H9 (cell line): ENCODE results near the gene MDGA2. TPM values are rescaled to one million over a fixed set of nuclear protein-coding genes. Genes with fewer than 3 reads are reported as not detected.

Experiments used
- DNase-seq: peaks from one replicate; pipeline ENCODE4 v3.0.0-alpha.2; 2017
- H2AFZ ChIP-seq: one replicate; pipeline ENCODE4 v1.6.1; 2013; ENCODE audit warnings: mild to moderate bottlenecking, low read length, control low read depth, moderate library complexity
- H2AK5ac ChIP-seq: 2 replicates; pipeline ENCODE4 v1.6.1; 2013; ENCODE audit warnings: low read length, control low read depth, mixed read lengths; ENCODE audit not compliant: insufficient read length
- H2BK120ac ChIP-seq: one replicate; pipeline ENCODE4 v1.6.1; 2013; ENCODE audit warnings: low read depth, mild to moderate bottlenecking, low read length, control low read depth, inconsistent platforms; ENCODE audit not compliant: poor library complexity, severe bottlenecking
- H2BK12ac ChIP-seq: 2 replicates; pipeline ENCODE4 v1.6.1; 2013; ENCODE audit warnings: low read length, control low read depth, mixed read lengths, low read depth; ENCODE audit not compliant: insufficient read length
- H2BK15ac ChIP-seq: 2 replicates; pipeline ENCODE4 v1.6.1; 2013; ENCODE audit warnings: low read depth, low read length, control low read depth
- H2BK20ac ChIP-seq: one replicate; pipeline ENCODE4 v1.6.1; 2013; ENCODE audit warnings: low read depth, mild to moderate bottlenecking, low read length, control low read depth, inconsistent platforms; ENCODE audit not compliant: poor library complexity, severe bottlenecking
- H2BK5ac ChIP-seq: 2 replicates; pipeline ENCODE4 v1.6.1; 2013; ENCODE audit warnings: low read length, control low read depth, mixed read lengths; ENCODE audit not compliant: insufficient read length
- H3K14ac ChIP-seq: 2 replicates; pipeline ENCODE4 v1.6.1; 2013; ENCODE audit warnings: low read length, control low read depth; ENCODE audit not compliant: insufficient read depth
- H3K18ac ChIP-seq: 2 replicates; pipeline ENCODE4 v1.6.1; 2013; ENCODE audit warnings: low read depth, mild to moderate bottlenecking, mixed read lengths, low read length, control low read depth; ENCODE audit not compliant: insufficient read length
- H3K23ac ChIP-seq: 2 replicates; pipeline ENCODE4 v1.6.1; 2013; ENCODE audit warnings: low read length, control low read depth, mixed read lengths, low read depth; ENCODE audit not compliant: insufficient read length
- H3K23me2 ChIP-seq: 2 replicates; pipeline ENCODE4 v1.6.1; 2013; ENCODE audit warnings: low read depth, mild to moderate bottlenecking, mixed read lengths, low read length, control low read depth; ENCODE audit not compliant: insufficient read length, poor library complexity, severe bottlenecking
- H3K27ac ChIP-seq: 2 replicates; pipeline ENCODE4 v1.5.1; 2013; ENCODE audit warnings: low read length, control low read depth, mixed read lengths, low read depth; ENCODE audit not compliant: insufficient read length
- H3K27me3 ChIP-seq: 2 replicates; pipeline ENCODE4 v1.6.1; 2013; ENCODE audit warnings: low read length, control low read depth, inconsistent platforms; ENCODE audit not compliant: insufficient read depth
- H3K4ac ChIP-seq: 2 replicates; pipeline ENCODE4 v1.6.1; 2013; ENCODE audit warnings: low read depth, mild to moderate bottlenecking, control low read depth, inconsistent platforms, low read length, moderate library complexity
- H3K4me1 ChIP-seq: 2 replicates; pipeline ENCODE4 v1.6.1; 2013; ENCODE audit warnings: low read length, control low read depth, inconsistent platforms; ENCODE audit not compliant: insufficient read depth
- H3K4me2 ChIP-seq: 2 replicates; pipeline ENCODE4 v1.6.1; 2013; ENCODE audit warnings: low read length, control low read depth, mixed read lengths; ENCODE audit not compliant: insufficient read length, insufficient read depth
- H3K56ac ChIP-seq: 2 replicates; pipeline ENCODE4 v1.6.1; 2013; ENCODE audit warnings: low read depth, mild to moderate bottlenecking, mixed read lengths, low read length, control low read depth; ENCODE audit not compliant: insufficient read length
- H3K79me1 ChIP-seq: 2 replicates; pipeline ENCODE4 v1.6.1; 2013; ENCODE audit warnings: low read depth, mild to moderate bottlenecking, moderate library complexity, low read length, control low read depth, inconsistent platforms; ENCODE audit not compliant: insufficient read depth, poor library complexity, severe bottlenecking
- H3K79me2 ChIP-seq: 2 replicates; pipeline ENCODE4 v1.6.1; 2013; ENCODE audit warnings: low read length, control low read depth, inconsistent platforms; ENCODE audit not compliant: insufficient read depth
- H3K9ac ChIP-seq: 2 replicates; pipeline ENCODE4 v1.6.1; 2013; ENCODE audit warnings: low read length, control low read depth, mixed read lengths; ENCODE audit not compliant: insufficient read length; ENCODE audit errors: extremely low read depth
- H3K9me3 ChIP-seq: one replicate; pipeline ENCODE4 v1.6.1; 2013; ENCODE audit warnings: low read depth, low read length, inconsistent platforms; ENCODE audit not compliant: control insufficient read depth
- H3T11ph ChIP-seq: one replicate; pipeline ENCODE4 v1.6.1; 2013; ENCODE audit warnings: mild to moderate bottlenecking, low read length, control low read depth, inconsistent platforms
- H4K20me1 ChIP-seq: one replicate; pipeline ENCODE4 v1.6.1; 2013; ENCODE audit not compliant: control insufficient read depth, insufficient read length, insufficient read depth
- H4K5ac ChIP-seq: 2 replicates; pipeline ENCODE4 v1.6.1; 2013; ENCODE audit warnings: low read depth, mild to moderate bottlenecking, mixed read lengths, low read length, control low read depth; ENCODE audit not compliant: insufficient read length
- H4K8ac ChIP-seq: replicated peaks from 2 replicates; pipeline ENCODE4 v1.6.1; 2013; ENCODE audit warnings: low read length, control low read depth, mixed read lengths, low read depth; ENCODE audit not compliant: insufficient read length
- H4K91ac ChIP-seq: 2 replicates; pipeline ENCODE4 v1.6.1; 2013; ENCODE audit warnings: low read depth, mild to moderate bottlenecking, moderate library complexity, mixed read lengths, low read length, control low read depth; ENCODE audit not compliant: insufficient read length
- H3K27ac Mint-ChIP-seq, 3 experiments: 2 replicates in 2 of 3; 3 replicates in 1 of 3; pipeline ENCODE4 v1.8.0; 2020 to 2021; ENCODE audit warnings: mixed read lengths in 3 of 3, mild to moderate bottlenecking in 1 of 3, moderate library complexity in 1 of 3
- H3K27me3 Mint-ChIP-seq: 2 replicates; pipeline ENCODE4 v1.8.0; 2021; ENCODE audit warnings: low read depth, mild to moderate bottlenecking, moderate library complexity, mixed read lengths
- H3K36me3 Mint-ChIP-seq, 3 experiments: 2 replicates in 2 of 3; 3 replicates in 1 of 3; pipeline ENCODE4 v1.8.0; 2020 to 2021; ENCODE audit warnings: low read depth in 3 of 3, mixed read lengths in 3 of 3; ENCODE audit not compliant: insufficient read depth in 1 of 3
- H3K4me1 Mint-ChIP-seq, 2 experiments: 2 replicates each; pipeline ENCODE4 v1.8.0; 2020; ENCODE audit warnings: mixed read lengths in 2 of 2
- H3K4me3 Mint-ChIP-seq, 2 experiments: 2 replicates in 1 of 2; 3 replicates in 1 of 2; pipeline ENCODE4 v1.8.0; 2020 to 2021; ENCODE audit warnings: mild to moderate bottlenecking in 2 of 2, mixed read lengths in 2 of 2, moderate library complexity in 1 of 2
- H3K9me3 Mint-ChIP-seq, 2 experiments: 2 replicates in 1 of 2; 3 replicates in 1 of 2; pipeline ENCODE4 v1.8.0; 2020; ENCODE audit warnings: mild to moderate bottlenecking in 2 of 2, mixed read lengths in 2 of 2, moderate library complexity in 1 of 2
- CTCF ChIP-seq: fragments of 200-600 bp; sonication (generic); conservative IDR thresholded peaks from 3 replicates; pipeline ENCODE4 v1.8.0; 2021; ENCODE audit warnings: antibody characterized with exemption, mild to moderate bottlenecking
- WGBS: extraction: QIAGEN DNeasy Blood & Tissue Kit; methylation state at CpG from one replicate; pipeline ENCODE4 v1.1.7; 2013; ENCODE audit warnings: missing lambda C conversion rate, low lambda C conversion rate, mixed read lengths; ENCODE audit not compliant: insufficient read length; ENCODE audit errors: extremely low coverage; 5-methylcytosine and 5-hydroxymethylcytosine counted together
- total RNA-seq: library from RNA; stranded (reverse); gene quantifications from 2 replicates; pipeline ENCODE4 v1.2.1, GENCODE V29; 2021

MDGA2 gene
- total RNA-seq, 1 experiment from 2014 or later: 1.9 TPM

DNA sequence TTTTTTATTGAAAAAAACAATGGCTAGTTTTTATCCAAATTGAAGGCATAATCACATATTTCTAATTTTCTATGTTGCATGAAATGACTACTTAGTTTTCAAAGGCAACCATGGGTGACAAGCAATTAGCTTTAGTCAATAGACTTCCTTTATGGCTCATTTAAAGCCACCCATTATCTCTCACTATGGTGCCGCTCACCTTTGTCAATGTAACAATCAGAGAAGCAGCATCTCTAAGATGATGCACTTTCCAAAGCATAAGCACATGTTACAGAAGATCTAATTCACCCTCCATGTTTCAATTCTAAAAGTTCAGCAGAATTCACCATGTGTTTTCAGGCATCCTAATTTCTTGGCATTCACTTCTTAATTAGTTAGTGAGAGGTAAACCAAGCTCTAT lies 857.3 kb downstream of the MDGA2 start:
- H3K9me3 Mint-ChIP-seq: no peaks in the 10 kb centered on the region
- no peak overlapping the region for H4K5ac ChIP-seq
- no peak overlapping the region for H2AK5ac ChIP-seq
- H3K27me3 Mint-ChIP-seq: peaks cover 15% of the 10 kb centered on the region
- 0 out of 2 replicates have a peak, but pooled peaks cover 3% of the 10 kb centered on the region for H3K4me1 ChIP-seq
- H2BK120ac ChIP-seq: no peak overlapping the region
- no peak overlapping the region for H4K91ac ChIP-seq
- H3K14ac ChIP-seq: no peak overlapping the region
- no peak overlapping the region for H2BK15ac ChIP-seq
- H3K36me3 Mint-ChIP-seq: no peaks in the 10 kb centered on the region
- H3K27ac ChIP-seq: no peak overlapping the region
- no peaks in the 10 kb centered on the region for H3K23me2 ChIP-seq
- H3K27ac Mint-ChIP-seq: no peak overlapping the region
- H3K27me3 ChIP-seq: no peaks in the 10 kb centered on the region
- H2BK5ac ChIP-seq: no peak overlapping the region
- H3K4me3 Mint-ChIP-seq: no peak overlapping the region
- H3K79me2 ChIP-seq: no peaks in the 10 kb centered on the region
- H2BK12ac ChIP-seq: no peak overlapping the region
- H3K9me3 ChIP-seq: no peaks in the 10 kb centered on the region
- no peaks in the 10 kb centered on the region for H4K20me1 ChIP-seq
- no peak overlapping the region for H2AFZ ChIP-seq
- DNase-seq: peak; percentile 30
- H3K4me1 Mint-ChIP-seq: peaks cover 17 to 27% of the 10 kb centered on the region in 2 experiments
- no peak overlapping the region for H3K18ac ChIP-seq
- H4K8ac ChIP-seq: no peak overlapping the region
- no peak overlapping the region for H3K4me2 ChIP-seq
- no peak overlapping the region for H3T11ph ChIP-seq
- no peaks in the 10 kb centered on the region for H3K79me1 ChIP-seq
- H3K56ac ChIP-seq: no peak overlapping the region
- WGBS: no CpG with 5 or more reads among the region's 1 CpG
- no peak overlapping the region for H3K4ac ChIP-seq
- no peak for TF ChIP-seq CTCF
- H3K23ac ChIP-seq: no peak overlapping the region
- no peak overlapping the region for H2BK20ac ChIP-seq
- H3K9ac ChIP-seq: no peak overlapping the region
